HCT116 (cell line): ENCODE measurements around the gene IQCM. TPM values are rescaled to one million over a fixed set of nuclear protein-coding genes. Genes with fewer than 3 reads are reported as not detected.

ENCODE experiments used
- ATAC-seq: fragments of 200-7000 bp; cut with Tn5 transposase; 2 replicates; pipeline ENCODE4 v1.9.1; 2020; ENCODE audit warnings: mild to moderate bottlenecking, moderate library complexity
- BruUV-seq: library from RNA; stranded (reverse); fragments of 400-500 nt; replicated peaks from 2 replicates; lab custom pipeline; 2021; lab: Mats Ljungman, UMichigan
- CTCF ChIA-PET: fragments of 300-600 bp; sonication (Branson Sonifier 250); formaldehyde crosslinking; loops from one replicate; lab custom pipeline; 2021; ENCODE audit warnings: antibody characterized with exemption; lab: Charles Lee
- POLR2A ChIA-PET: fragments of 300-600, 350-600 bp; sonication (Branson Sonifier 250); formaldehyde crosslinking; loops from one replicate; lab custom pipeline; 2021; ENCODE audit warnings: antibody characterized with exemption; lab: Charles Lee
- RAD21 ChIA-PET, 2 experiments: fragments of 300-600 bp; sonication (Branson Sonifier 250); formaldehyde crosslinking; loops; one replicate each; lab custom pipeline; 2023; ENCODE audit warnings: low total read pairs in 2 of 2; ENCODE audit not compliant: uncharacterized antibody in 2 of 2, unreplicated experiment in 2 of 2, low non-redundant PET in 1 of 2; lab: Charles Lee
- DNase-seq: peaks from one replicate; pipeline ENCODE4 v3.0.0-alpha.2; 2010; ENCODE audit warnings: low read depth, low spot score
- H2AFZ ChIP-seq: fragments of 200-600 bp; shearing (Covaris generic), sonication (generic); 2 replicates; pipeline ENCODE4 v1.6.1; 2017; ENCODE audit warnings: low read depth, mixed run types, mixed read lengths, antibody characterized with exemption, low read length; ENCODE audit not compliant: poor library complexity, severe bottlenecking
- H3K27ac ChIP-seq: 2 replicates; pipeline ENCODE4 v1.5.1; 2012; ENCODE audit warnings: low read depth, low read length
- H3K27me3 ChIP-seq: fragments of 200-600 bp; sonication (generic); 2 replicates; pipeline ENCODE4 v1.6.1; 2016; ENCODE audit warnings: mixed run types, low read length, mixed read lengths; ENCODE audit not compliant: insufficient read depth
- H3K36me3 ChIP-seq, 2 experiments: fragments of 200-500 bp in 1 of 2; fragments of 200-600 bp in 1 of 2; sonication (Bioruptor generic) in 1 of 2; sonication (generic) in 1 of 2; 2 replicates each; pipeline versions ENCODE4 v1.5.1 to v1.6.1; 2014 to 2016; ENCODE audit warnings: low read length in 2 of 2, inconsistent platforms in 1 of 2, mixed read lengths in 1 of 2, mixed run types in 1 of 2; ENCODE audit not compliant: insufficient read depth in 2 of 2, control insufficient read depth in 1 of 2
- H3K4me1 ChIP-seq, 2 experiments: fragments of 200-600 bp in 1 of 2; sonication (generic) in 1 of 2; 2 replicates each; pipeline versions ENCODE4 v1.5.1 to v1.6.1; 2012 to 2017; ENCODE audit warnings: low read length in 2 of 2, inconsistent platforms in 1 of 2, mild to moderate bottlenecking in 1 of 2, mixed read lengths in 1 of 2, mixed run types in 1 of 2, moderate library complexity in 1 of 2; ENCODE audit not compliant: insufficient read depth in 2 of 2, control insufficient read depth in 1 of 2
- H3K4me2 ChIP-seq: fragments of 200-600 bp; sonication (generic); 2 replicates; pipeline ENCODE4 v1.6.1; 2017; ENCODE audit warnings: mixed run types, low read length, mixed read lengths
- H3K4me3 ChIP-seq, 2 experiments: fragments of 200-600 bp in 1 of 2; sonication (generic) in 1 of 2; replicated peaks in 1 of 2; 2 replicates each; pipeline ENCODE4 v1.5.1; 2011 to 2016; ENCODE audit warnings: low read length in 2 of 2, control low read depth in 1 of 2, low read depth in 1 of 2, mild to moderate bottlenecking in 1 of 2, mixed read lengths in 1 of 2, mixed run types in 1 of 2
- H3K79me2 ChIP-seq: fragments of 200-600 bp; sonication (generic); 2 replicates; pipeline ENCODE4 v1.6.1; 2017; ENCODE audit warnings: mild to moderate bottlenecking, mixed run types, low read length, moderate library complexity, mixed read lengths; ENCODE audit not compliant: insufficient read depth
- H3K9ac ChIP-seq: fragments of 200-600 bp; sonication (generic); 2 replicates; pipeline ENCODE4 v1.6.1; 2016; ENCODE audit warnings: low read length, mixed read lengths
- H3K9me2 ChIP-seq: fragments of 200-600 bp; sonication (generic), shearing (Covaris generic); 2 replicates; pipeline ENCODE4 v1.6.1; 2017; ENCODE audit warnings: mixed run types, mild to moderate bottlenecking, moderate library complexity; ENCODE audit not compliant: insufficient read depth
- H3K9me3 ChIP-seq, 2 experiments: fragments of 200-500 bp in 1 of 2; fragments of 200-600 bp in 1 of 2; sonication (Bioruptor generic) in 1 of 2; sonication (generic) in 1 of 2; 2 replicates each; pipeline ENCODE4 v1.6.1; 2014 to 2017; ENCODE audit warnings: low read length in 2 of 2, mixed read lengths in 2 of 2, inconsistent platforms in 1 of 2, low read depth in 1 of 2, mild to moderate bottlenecking in 1 of 2, mixed run types in 1 of 2, moderate library complexity in 1 of 2; ENCODE audit not compliant: control insufficient read depth in 1 of 2, insufficient read depth in 1 of 2
- H4K20me1 ChIP-seq: fragments of 200-600 bp; sonication (generic), shearing (Covaris generic); 2 replicates; pipeline ENCODE4 v1.6.1; 2017; ENCODE audit warnings: mixed run types, mild to moderate bottlenecking, moderate library complexity; ENCODE audit not compliant: insufficient read depth
- EGR1 ChIP-seq: IDR thresholded peaks from 2 replicates; pipeline ENCODE4 v1.6.1; 2012; ENCODE audit warnings: low read depth
- ELF1 ChIP-seq: IDR thresholded peaks from 2 replicates; pipeline ENCODE4 v1.6.1; 2012; ENCODE audit warnings: low read depth, borderline replicate concordance
- EZH2phosphoT487 ChIP-seq: fragments of 200-600 bp; IDR thresholded peaks from 2 replicates; pipeline ENCODE4 v1.6.1; 2018; ENCODE audit warnings: antibody characterized with exemption, borderline replicate concordance
- REST ChIP-seq: IDR thresholded peaks from 2 replicates; pipeline ENCODE4 v1.6.1; 2012; ENCODE audit warnings: low read depth
- SIN3A ChIP-seq: IDR thresholded peaks from 2 replicates; pipeline ENCODE4 v1.6.1; 2012; ENCODE audit warnings: low read depth
- SRF ChIP-seq: IDR thresholded peaks from 2 replicates; pipeline ENCODE4 v1.6.1; 2012; ENCODE audit warnings: low read depth
- ZNF274 ChIP-seq: fragments of 200-500 bp; sonication (Bioruptor generic); IDR thresholded peaks from 2 replicates; pipeline ENCODE4 v1.6.1; 2014; ENCODE audit warnings: mild to moderate bottlenecking, low read depth, low read length, inconsistent platforms
- intact Hi-C: fragments of 100-400 bp; cut with micrococcal nuclease; formaldehyde crosslinking; loops from 2 replicates; pipeline ENCODE4 v1.10.0; 2022
- total RNA-seq: library from RNA; stranded (reverse); gene quantifications from one replicate; pipeline ENCODE4 v1.2.1, GENCODE V29; 2021; ENCODE audit not compliant: unreplicated experiment

Gene IQCM
- total RNA-seq, 1 experiment from 2014 or later: 0.20 TPM

DNA sequence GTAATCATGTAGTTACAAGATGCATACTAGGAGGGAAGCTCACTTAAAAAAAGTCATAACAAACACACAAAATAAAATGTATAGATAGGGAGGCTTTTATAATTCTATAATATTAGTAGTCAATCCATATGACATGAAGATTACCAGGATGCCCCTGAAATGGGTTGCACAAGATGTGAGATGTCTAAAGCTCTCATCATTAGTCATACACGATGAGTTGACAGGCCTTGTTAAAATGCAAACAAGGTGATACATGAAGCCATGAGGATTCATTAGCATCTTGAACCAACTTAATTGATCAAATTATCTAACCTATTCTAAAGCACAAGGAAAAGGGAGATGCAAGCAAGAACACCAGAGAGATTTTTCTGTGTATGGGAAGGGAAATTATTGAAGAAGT lies 470.2 kb downstream of the IQCM start:
- ATAC-seq: no peak
- Histone ChIP-seq H3K4me1 (no peaks in the 10 kb centered on the region), H3K27me3 (no peaks in the 10 kb centered on the region), H3K79me2 (no peaks in the 10 kb centered on the region), H2AFZ (no peak overlapping the region), H3K4me2 (no peak overlapping the region), H3K9me2 (no peaks in the 10 kb centered on the region), H3K4me3 (no peak overlapping the region), H4K20me1 (no peaks in the 10 kb centered on the region), H3K9ac (no peak overlapping the region), H3K27ac (no peak overlapping the region)
- ChIA-PET POLR2A (no interaction called here), RAD21 (no interaction called here)
- no peak for TF ChIP-seq SIN3A
- no peak for TF ChIP-seq EZH2phosphoT487
- no peak for TF ChIP-seq ZNF274
- no peak for TF ChIP-seq SRF
- TF ChIP-seq ELF1: no peak
- TF ChIP-seq, all 23 proteins: peak for 0
- H3K36me3 ChIP-seq: no peaks in the 10 kb centered on the region
- intact Hi-C loops: no loop called here
- H3K9me3 ChIP-seq: no peaks in the 10 kb centered on the region
- BruUV-seq: no TSS peak
- CTCF ChIA-PET: no interaction called here
- DNase-seq: no peak

GRCh38 chr4:149344436-149344835 lies 471.2 kb downstream of the IQCM start:
- no peak for DNase-seq
- no peak overlapping the region for H2AFZ ChIP-seq
- H3K4me1 ChIP-seq: no peaks in the 10 kb centered on the region
- no peak for ATAC-seq
- H4K20me1 ChIP-seq: no peaks in the 10 kb centered on the region
- no peak overlapping the region for H3K4me2 ChIP-seq
- ChIA-PET CTCF (no interaction called here), RAD21 (no interaction called here), POLR2A (no interaction called here)
- H3K79me2 ChIP-seq: no peaks in the 10 kb centered on the region
- H3K27me3 ChIP-seq: no peaks in the 10 kb centered on the region
- no peak overlapping the region for H3K27ac ChIP-seq
- H3K9me2 ChIP-seq: no peaks in the 10 kb centered on the region
- H3K9ac ChIP-seq: no peak overlapping the region
- H3K4me3 ChIP-seq: no peak overlapping the region
- no peaks in the 10 kb centered on the region for H3K36me3 ChIP-seq
- no TSS peak for BruUV-seq
- no peaks in the 10 kb centered on the region for H3K9me3 ChIP-seq
- TF ChIP-seq REST (no peak), ELF1 (no peak), EZH2phosphoT487 (no peak), EGR1 (no peak)
- intact Hi-C loops: no loop called here
